Fibroblast of pulmonary artery (primary cell): ENCODE data around the gene PLEKHF1.

ENCODE experiments used
- DNase-seq: peaks from one replicate; pipeline ENCODE4 v3.0.0-alpha.2; 2010; ENCODE audit warnings: low read depth
- H3K4me3 ChIP-seq: replicated peaks from 2 replicates; pipeline ENCODE4 v1.5.1; 2011; ENCODE audit warnings: low read depth, mild to moderate bottlenecking, control low read depth, low read length, moderate library complexity
- CTCF ChIP-seq: IDR thresholded peaks from 2 replicates; pipeline ENCODE4 v1.5.1; 2011; ENCODE audit warnings: mild to moderate bottlenecking, control low read depth, low read length, inconsistent platforms; ENCODE audit errors: missing control alignments

The PLEKHF1 gene

GRCh38 chr19:29635963-29636362 is 29.3 kb upstream of the PLEKHF1 start:
- no peak for TF ChIP-seq CTCF
- no peak overlapping the region for H3K4me3 ChIP-seq
- DNase-seq = no peak

DNA sequence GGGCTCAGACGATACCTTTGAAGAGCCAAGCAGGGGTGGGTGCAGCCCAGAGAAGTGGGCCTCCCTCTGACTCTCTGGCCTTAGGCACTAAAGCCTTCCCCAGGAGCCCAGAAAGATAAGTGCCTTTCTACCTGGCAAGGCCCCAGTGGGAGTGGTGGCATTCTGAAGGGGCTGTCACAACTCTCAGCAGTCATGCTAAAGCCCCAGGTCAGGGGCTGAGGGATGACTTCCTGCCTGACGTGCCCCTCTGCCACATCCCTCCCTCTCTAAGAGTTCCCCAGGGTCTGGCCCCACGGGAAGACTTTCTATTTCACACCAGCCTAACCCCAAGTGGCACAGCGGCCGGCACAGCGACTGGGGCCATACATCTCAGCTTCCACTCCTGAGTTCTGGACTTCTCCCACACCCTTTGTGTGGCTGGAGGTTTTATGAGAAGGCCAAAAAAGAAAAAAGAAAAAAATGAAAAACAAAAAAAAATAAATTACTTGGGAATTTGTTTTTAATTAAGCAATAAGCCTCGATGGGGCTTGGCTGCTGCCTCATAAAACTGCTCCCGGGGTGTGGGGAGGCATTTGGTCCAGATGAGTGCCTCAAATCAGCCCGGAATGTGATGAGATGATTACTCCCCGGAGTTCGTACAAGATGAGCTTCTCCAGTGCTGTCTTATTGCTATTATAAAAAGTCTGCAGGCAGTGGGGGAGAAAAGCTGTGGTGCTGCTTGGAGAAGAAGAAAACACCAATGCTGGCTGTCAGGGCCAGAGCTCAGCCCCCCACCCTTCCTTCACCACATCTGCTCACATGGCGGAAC is 28.5 kb upstream of the PLEKHF1 start:
- no peak overlapping the region for H3K4me3 ChIP-seq
- TF ChIP-seq CTCF = no peak
- no peak for DNase-seq

DNA sequence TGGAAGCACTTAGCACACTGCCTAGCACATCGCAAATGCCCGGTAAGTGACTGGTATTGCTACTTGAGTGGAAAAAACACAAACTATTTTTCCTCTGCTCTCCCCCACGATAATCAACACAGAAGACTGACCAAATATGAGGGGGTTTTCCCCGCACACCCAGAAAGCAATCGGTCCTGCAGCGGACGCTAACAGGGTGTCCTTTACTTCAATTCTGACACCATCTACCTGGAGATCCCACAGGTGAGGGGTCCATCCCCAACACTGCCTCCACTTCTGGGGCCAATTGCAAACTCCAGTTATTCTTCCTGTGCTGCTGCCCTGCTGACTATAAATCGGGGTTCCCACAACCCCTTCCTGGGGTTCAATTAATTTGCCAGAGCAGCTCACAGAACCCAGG is 26.2 kb upstream of the PLEKHF1 start:
- no peak overlapping the region for H3K4me3 ChIP-seq
- no peak for DNase-seq
- TF ChIP-seq CTCF = no peak

DNA sequence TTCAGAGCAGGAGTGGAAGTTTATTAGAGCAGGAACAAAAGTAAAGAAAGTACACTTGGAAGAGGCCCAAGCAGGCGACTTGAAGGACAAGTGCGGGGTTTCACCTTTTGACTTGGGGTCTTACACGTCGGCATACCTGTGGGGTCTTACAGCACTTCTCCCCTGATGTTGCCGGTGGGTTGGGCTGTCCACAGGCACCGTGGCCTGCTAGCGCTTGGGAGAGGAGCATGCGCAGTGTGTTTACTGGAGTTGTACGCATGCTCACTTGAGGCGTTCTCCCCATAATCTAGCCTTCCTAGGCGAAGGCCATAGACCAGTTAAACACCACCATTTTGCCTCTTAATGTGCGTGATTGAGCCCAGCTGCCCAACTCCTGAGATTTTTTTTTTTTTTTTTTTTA is 25.0 kb upstream of the PLEKHF1 start:
- H3K4me3 ChIP-seq = no peak overlapping the region
- TF ChIP-seq CTCF = no peak
- DNase-seq = no peak

GRCh38 chr19:29641597-29641996 is 23.7 kb upstream of the PLEKHF1 start:
- DNase-seq = no peak
- no peak for TF ChIP-seq CTCF
- H3K4me3 ChIP-seq = no peak overlapping the region

- no peak overlapping the region for H3K4me3 ChIP-seq
- no peak for TF ChIP-seq CTCF
- DNase-seq = no peak
Observed at GRCh38 chr19:29643361-29643935, 21.8 kb upstream of the PLEKHF1 start.

- TF ChIP-seq CTCF = no peak
- no peak overlapping the region for H3K4me3 ChIP-seq
- no peak for DNase-seq
Observed at GRCh38 chr19:29644210-29644609, 21.1 kb upstream of the PLEKHF1 start.
